WTC11 (cell line): ENCODE results near the gene GPR39.

ENCODE experiments used
- SMAD4 ChIP-seq: sonication (generic); formaldehyde crosslinking; IDR thresholded peaks from 2 replicates; pipeline ENCODE4 v1.8.0; 2022; ENCODE audit warnings: mild to moderate bottlenecking, missing genetic modification reagents
- TF ChIP-seq, protein P1 (sequence below): fragments of 200-600 bp; IDR thresholded peaks from 2 replicates; pipeline ENCODE4 v1.8.0; 2022; ENCODE audit warnings: antibody characterized with exemption

DNA sequence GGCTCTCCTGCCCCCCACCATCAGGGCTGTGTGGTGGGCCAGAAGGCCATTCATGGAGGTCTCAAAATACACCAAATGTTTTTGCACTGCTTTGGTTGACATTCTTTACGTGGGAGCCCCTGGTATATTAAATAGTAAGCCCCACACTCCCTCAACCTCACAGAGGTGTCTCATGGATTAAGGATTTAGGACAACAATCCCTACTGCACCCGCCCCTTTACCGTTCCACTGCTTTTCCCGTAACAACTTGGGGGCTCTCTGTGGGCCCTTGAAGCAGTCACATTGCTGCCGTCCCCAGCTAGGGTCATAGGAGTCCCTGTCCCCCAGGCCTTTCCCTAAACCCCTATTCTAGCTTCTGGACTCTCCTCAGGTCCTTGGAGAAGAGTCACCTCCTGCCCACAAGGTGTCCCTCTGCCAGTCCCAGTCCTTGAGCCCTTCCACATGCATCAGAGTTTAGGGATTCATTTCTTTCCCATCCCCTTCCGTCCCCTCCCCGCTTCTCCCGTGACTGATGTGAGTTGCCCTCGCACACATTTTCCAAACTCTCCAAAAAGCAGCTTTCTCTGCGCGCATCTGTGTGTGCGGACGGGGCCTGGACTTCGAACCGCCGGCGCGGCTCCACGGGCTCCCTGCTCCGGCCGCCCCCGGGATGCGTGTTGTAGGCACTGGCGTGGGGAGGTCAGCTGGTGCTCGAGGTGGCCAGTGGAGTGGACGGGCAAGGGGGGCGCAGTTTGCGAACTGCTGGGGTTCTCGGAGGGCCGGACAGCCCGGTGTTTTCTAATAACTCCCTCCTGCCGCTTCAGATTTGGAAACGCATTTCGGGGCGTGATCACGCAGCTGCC is 168.6 kb downstream of the GPR39 start:
- TF ChIP-seq, protein P1, sequence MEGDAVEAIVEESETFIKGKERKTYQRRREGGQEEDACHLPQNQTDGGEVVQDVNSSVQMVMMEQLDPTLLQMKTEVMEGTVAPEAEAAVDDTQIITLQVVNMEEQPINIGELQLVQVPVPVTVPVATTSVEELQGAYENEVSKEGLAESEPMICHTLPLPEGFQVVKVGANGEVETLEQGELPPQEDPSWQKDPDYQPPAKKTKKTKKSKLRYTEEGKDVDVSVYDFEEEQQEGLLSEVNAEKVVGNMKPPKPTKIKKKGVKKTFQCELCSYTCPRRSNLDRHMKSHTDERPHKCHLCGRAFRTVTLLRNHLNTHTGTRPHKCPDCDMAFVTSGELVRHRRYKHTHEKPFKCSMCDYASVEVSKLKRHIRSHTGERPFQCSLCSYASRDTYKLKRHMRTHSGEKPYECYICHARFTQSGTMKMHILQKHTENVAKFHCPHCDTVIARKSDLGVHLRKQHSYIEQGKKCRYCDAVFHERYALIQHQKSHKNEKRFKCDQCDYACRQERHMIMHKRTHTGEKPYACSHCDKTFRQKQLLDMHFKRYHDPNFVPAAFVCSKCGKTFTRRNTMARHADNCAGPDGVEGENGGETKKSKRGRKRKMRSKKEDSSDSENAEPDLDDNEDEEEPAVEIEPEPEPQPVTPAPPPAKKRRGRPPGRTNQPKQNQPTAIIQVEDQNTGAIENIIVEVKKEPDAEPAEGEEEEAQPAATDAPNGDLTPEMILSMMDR = no peak
- TF ChIP-seq SMAD4 (CRISPR knock-in tag) = no peak
